Measurements from ENCODE around the gene RPL5.

GRCh38 chr1:92820024-92820423 lies 11.8 kb upstream of the RPL5 start:
- TF ChIP-seq, protein P1, sequence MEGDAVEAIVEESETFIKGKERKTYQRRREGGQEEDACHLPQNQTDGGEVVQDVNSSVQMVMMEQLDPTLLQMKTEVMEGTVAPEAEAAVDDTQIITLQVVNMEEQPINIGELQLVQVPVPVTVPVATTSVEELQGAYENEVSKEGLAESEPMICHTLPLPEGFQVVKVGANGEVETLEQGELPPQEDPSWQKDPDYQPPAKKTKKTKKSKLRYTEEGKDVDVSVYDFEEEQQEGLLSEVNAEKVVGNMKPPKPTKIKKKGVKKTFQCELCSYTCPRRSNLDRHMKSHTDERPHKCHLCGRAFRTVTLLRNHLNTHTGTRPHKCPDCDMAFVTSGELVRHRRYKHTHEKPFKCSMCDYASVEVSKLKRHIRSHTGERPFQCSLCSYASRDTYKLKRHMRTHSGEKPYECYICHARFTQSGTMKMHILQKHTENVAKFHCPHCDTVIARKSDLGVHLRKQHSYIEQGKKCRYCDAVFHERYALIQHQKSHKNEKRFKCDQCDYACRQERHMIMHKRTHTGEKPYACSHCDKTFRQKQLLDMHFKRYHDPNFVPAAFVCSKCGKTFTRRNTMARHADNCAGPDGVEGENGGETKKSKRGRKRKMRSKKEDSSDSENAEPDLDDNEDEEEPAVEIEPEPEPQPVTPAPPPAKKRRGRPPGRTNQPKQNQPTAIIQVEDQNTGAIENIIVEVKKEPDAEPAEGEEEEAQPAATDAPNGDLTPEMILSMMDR (conservative IDR thresholded peaks at IDR 0.05) = no peak
- TF ChIP-seq ZFX (IDR thresholded peaks at IDR 0.05) = no peak

All from C4-2B (cell line).